OCI-LY7 (cell line): Measurements from ENCODE around the gene CD74.

Experiments
- CTCF ChIP-seq: fragments of 200-600 bp; sonication (generic); conservative IDR thresholded peaks from 2 replicates; pipeline ENCODE4 v1.5.1; 2014; ENCODE audit warnings: mild to moderate bottlenecking, antibody characterized with exemption, low read length, moderate library complexity, mixed read lengths
- EZH2phosphoT487 ChIP-seq: fragments of 200-600 bp; sonication (generic); IDR thresholded peaks from 2 replicates; pipeline ENCODE4 v1.6.1; 2018; ENCODE audit warnings: low read depth, borderline replicate concordance, mild to moderate bottlenecking, mixed run types, antibody characterized with exemption, low read length, moderate library complexity, mixed read lengths

GRCh38 chr5:150398722-150399523 lies 13.8 kb downstream of the CD74 start:
- TF ChIP-seq CTCF (peak; percentile 91), EZH2phosphoT487 (no peak)
